HL-60 (cell line): ENCODE data around the gene CCDC9.

Experiments used
- DNase-seq, 2 experiments: peaks; one replicate each; pipeline ENCODE4 v3.0.0-alpha.2; 2010 to 2020; ENCODE audit warnings: low read depth in 1 of 2, low spot score in 1 of 2
- H3K27ac ChIP-seq: fragments of 250-450 bp; sonication (Bioruptor Pico); replicated peaks from 2 replicates; pipeline ENCODE4 v1.5.1; 2020; ENCODE audit warnings: mild to moderate bottlenecking, moderate library complexity
- H3K27me3 ChIP-seq: fragments of 250-450 bp; sonication (Bioruptor Pico); 2 replicates; pipeline ENCODE4 v1.5.1; 2021; ENCODE audit warnings: mild to moderate bottlenecking, moderate library complexity; ENCODE audit not compliant: insufficient read depth, poor library complexity, severe bottlenecking
- H3K4me3 ChIP-seq: replicated peaks from 2 replicates; pipeline ENCODE4 v1.5.1; 2011; ENCODE audit warnings: mild to moderate bottlenecking, control low read depth, low read length; ENCODE audit not compliant: insufficient read depth
- GABPA ChIP-seq: IDR thresholded peaks from 2 replicates; pipeline ENCODE4 v1.6.1; 2012; ENCODE audit warnings: low read depth
- POLR2AphosphoS5 ChIP-seq: IDR thresholded peaks from 2 replicates; pipeline ENCODE4 v1.6.1; 2012; ENCODE audit warnings: low read depth
- SPI1 ChIP-seq: IDR thresholded peaks from 2 replicates; pipeline ENCODE4 v1.6.1; 2012; ENCODE audit warnings: low read depth, mild to moderate bottlenecking, borderline replicate concordance
- TF ChIP-seq, protein P1 (sequence below): IDR thresholded peaks from one replicate; pipeline ENCODE4 v1.5.1; 2011; ENCODE audit warnings: low read length, control low read depth, inconsistent platforms; ENCODE audit not compliant: insufficient read depth
- TF ChIP-seq, protein P2 (sequence below): IDR thresholded peaks from 2 replicates; pipeline ENCODE4 v1.6.1; 2012; ENCODE audit warnings: low read depth; ENCODE audit not compliant: insufficient replicate concordance

Gene CCDC9

DNA sequence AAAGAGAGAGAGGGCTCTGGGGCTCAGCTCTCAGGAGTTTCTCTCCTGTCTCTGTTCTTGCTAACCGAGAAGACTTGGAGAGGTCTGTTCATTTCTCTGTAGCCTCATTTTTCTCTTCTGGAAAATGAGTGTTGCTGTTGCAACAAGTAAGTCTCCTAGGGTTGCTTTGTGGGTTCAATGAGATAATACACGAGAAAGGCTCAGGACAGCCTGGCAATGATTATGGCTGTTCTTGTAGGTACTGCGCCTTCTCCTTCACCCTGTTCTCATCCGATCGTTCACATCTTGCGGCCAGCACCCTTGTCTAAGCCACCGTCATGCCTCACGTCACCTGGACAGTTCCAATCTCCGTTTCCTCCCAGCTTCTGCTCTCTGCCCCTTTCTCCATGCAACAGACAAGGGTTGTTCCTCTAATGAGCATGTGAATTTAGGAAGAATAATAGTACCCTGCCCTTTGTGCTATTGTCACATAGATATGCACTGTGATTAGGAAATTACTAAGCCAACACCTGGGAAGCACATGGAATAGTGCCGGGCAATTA is 57.5 kb downstream of the CCDC9 start:
- no peak for TF ChIP-seq GABPA
- TF ChIP-seq, protein P1, sequence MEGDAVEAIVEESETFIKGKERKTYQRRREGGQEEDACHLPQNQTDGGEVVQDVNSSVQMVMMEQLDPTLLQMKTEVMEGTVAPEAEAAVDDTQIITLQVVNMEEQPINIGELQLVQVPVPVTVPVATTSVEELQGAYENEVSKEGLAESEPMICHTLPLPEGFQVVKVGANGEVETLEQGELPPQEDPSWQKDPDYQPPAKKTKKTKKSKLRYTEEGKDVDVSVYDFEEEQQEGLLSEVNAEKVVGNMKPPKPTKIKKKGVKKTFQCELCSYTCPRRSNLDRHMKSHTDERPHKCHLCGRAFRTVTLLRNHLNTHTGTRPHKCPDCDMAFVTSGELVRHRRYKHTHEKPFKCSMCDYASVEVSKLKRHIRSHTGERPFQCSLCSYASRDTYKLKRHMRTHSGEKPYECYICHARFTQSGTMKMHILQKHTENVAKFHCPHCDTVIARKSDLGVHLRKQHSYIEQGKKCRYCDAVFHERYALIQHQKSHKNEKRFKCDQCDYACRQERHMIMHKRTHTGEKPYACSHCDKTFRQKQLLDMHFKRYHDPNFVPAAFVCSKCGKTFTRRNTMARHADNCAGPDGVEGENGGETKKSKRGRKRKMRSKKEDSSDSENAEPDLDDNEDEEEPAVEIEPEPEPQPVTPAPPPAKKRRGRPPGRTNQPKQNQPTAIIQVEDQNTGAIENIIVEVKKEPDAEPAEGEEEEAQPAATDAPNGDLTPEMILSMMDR = no peak
- TF ChIP-seq, protein P2, sequence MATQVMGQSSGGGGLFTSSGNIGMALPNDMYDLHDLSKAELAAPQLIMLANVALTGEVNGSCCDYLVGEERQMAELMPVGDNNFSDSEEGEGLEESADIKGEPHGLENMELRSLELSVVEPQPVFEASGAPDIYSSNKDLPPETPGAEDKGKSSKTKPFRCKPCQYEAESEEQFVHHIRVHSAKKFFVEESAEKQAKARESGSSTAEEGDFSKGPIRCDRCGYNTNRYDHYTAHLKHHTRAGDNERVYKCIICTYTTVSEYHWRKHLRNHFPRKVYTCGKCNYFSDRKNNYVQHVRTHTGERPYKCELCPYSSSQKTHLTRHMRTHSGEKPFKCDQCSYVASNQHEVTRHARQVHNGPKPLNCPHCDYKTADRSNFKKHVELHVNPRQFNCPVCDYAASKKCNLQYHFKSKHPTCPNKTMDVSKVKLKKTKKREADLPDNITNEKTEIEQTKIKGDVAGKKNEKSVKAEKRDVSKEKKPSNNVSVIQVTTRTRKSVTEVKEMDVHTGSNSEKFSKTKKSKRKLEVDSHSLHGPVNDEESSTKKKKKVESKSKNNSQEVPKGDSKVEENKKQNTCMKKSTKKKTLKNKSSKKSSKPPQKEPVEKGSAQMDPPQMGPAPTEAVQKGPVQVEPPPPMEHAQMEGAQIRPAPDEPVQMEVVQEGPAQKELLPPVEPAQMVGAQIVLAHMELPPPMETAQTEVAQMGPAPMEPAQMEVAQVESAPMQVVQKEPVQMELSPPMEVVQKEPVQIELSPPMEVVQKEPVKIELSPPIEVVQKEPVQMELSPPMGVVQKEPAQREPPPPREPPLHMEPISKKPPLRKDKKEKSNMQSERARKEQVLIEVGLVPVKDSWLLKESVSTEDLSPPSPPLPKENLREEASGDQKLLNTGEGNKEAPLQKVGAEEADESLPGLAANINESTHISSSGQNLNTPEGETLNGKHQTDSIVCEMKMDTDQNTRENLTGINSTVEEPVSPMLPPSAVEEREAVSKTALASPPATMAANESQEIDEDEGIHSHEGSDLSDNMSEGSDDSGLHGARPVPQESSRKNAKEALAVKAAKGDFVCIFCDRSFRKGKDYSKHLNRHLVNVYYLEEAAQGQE = no peak

DNA sequence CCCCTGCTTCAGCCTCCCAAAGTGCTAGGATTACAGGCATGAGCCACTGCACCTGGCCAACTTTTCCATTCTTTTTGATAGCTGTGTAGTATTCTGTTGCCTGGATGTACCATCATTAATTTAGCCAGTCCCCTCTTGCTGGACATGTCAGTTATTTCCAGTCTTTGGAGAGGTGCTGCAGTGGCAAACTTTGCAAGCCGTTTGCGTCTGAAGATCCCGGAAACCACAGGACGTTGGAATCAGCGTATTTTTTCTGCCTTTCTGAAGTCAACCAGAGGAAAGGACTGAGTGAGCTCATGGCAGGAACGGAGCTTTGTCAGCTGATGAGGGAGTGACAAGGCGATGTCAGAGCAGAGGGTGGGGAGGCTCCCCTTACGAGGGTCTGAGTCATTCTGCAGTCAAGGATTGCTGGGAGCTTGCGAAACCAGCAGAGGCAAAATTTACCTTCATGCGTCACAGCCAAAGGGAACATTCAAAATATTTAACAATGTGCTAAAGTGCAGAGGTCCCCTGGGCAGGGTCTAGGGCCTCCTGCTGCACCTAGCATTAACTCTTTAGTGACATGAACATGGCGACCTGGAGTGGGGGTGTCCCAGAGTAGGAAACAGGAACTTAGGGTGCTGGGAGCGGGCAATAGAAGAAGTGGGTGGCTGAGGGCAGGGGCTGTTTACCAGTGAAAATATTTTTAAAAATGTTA is 58.9 kb downstream of the CCDC9 start:
- TF ChIP-seq POLR2AphosphoS5 = peak; percentile 69; the same call in 1 of the 2 replicates
- no peak for TF ChIP-seq GABPA
- TF ChIP-seq, protein P2 = no peak
- TF ChIP-seq SPI1 = peak; percentile 50; the same call in 1 of the 2 replicates
- TF ChIP-seq, protein P1 = no peak
- Histone ChIP-seq H3K4me3 (no peak overlapping the region), H3K27ac (peak overlapping the region; percentile 49), H3K27me3 (no peaks in the 10 kb centered on the region)
- DNase-seq = peak; percentile 90 to 95

More for the DNA sequence above, 57.5 kb downstream of the CCDC9 start:
- Histone ChIP-seq H3K27me3 (no peaks in the 10 kb centered on the region), H3K4me3 (no peak overlapping the region), H3K27ac (no peak overlapping the region)
- no peak for DNase-seq

DNA sequence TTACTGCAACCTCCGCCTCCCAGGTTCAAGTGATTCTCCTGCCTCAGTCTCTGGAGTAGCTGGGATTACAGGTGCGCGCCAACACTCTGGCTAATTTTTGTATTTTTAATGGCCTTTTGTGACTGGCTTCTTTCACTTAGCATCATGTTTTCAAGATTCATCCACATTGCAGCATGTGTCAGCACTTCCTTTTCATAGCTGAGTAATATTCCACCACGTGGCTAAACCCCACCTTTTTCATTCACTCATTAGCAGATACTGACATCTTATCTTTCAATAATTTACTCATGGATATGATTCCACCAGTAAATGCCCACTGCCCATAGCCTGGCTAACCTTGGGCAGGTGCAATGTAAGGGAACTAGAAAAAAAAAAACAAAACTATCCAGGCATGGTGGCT is 60.2 kb downstream of the CCDC9 start:
- H3K27ac ChIP-seq = no peak overlapping the region
- H3K27me3 ChIP-seq = no peaks in the 10 kb centered on the region
- TF ChIP-seq POLR2AphosphoS5 (no peak), SPI1 (no peak), GABPA (no peak)
- TF ChIP-seq, protein P1 = no peak
- no peak for DNase-seq
- H3K4me3 ChIP-seq = no peak overlapping the region
